HCT116 (cell line): Measurements from ENCODE around the gene GGCT. TPM values are rescaled to one million over a fixed set of nuclear protein-coding genes. Genes with fewer than 3 reads are reported as not detected.

Source experiments
- ATAC-seq: fragments of 200-7000 bp; cut with Tn5 transposase; 2 replicates; pipeline ENCODE4 v1.9.1; 2020; ENCODE audit warnings: mild to moderate bottlenecking, moderate library complexity
- BruUV-seq: library from RNA; stranded (reverse); fragments of 400-500 nt; replicated peaks from 2 replicates; lab custom pipeline; 2021; lab: Mats Ljungman, UMichigan
- CTCF ChIA-PET: fragments of 300-600 bp; sonication (Branson Sonifier 250); formaldehyde crosslinking; loops from one replicate; lab custom pipeline; 2021; ENCODE audit warnings: antibody characterized with exemption; lab: Charles Lee
- POLR2A ChIA-PET: fragments of 300-600, 350-600 bp; sonication (Branson Sonifier 250); formaldehyde crosslinking; loops from one replicate; lab custom pipeline; 2021; ENCODE audit warnings: antibody characterized with exemption; lab: Charles Lee
- RAD21 ChIA-PET, 2 experiments: fragments of 300-600 bp; sonication (Branson Sonifier 250); formaldehyde crosslinking; loops; one replicate each; lab custom pipeline; 2023; ENCODE audit warnings: low total read pairs in 2 of 2; ENCODE audit not compliant: uncharacterized antibody in 2 of 2, unreplicated experiment in 2 of 2, low non-redundant PET in 1 of 2; lab: Charles Lee
- DNase-seq: peaks from one replicate; pipeline ENCODE4 v3.0.0-alpha.2; 2010; ENCODE audit warnings: low read depth, low spot score
- H2AFZ ChIP-seq: fragments of 200-600 bp; shearing (Covaris generic), sonication (generic); 2 replicates; pipeline ENCODE4 v1.6.1; 2017; ENCODE audit warnings: low read depth, mixed run types, mixed read lengths, antibody characterized with exemption, low read length; ENCODE audit not compliant: poor library complexity, severe bottlenecking
- H3K27ac ChIP-seq: 2 replicates; pipeline ENCODE4 v1.5.1; 2012; ENCODE audit warnings: low read depth, low read length
- H3K27me3 ChIP-seq: fragments of 200-600 bp; sonication (generic); 2 replicates; pipeline ENCODE4 v1.6.1; 2016; ENCODE audit warnings: mixed run types, low read length, mixed read lengths; ENCODE audit not compliant: insufficient read depth
- H3K36me3 ChIP-seq, 2 experiments: fragments of 200-500 bp in 1 of 2; fragments of 200-600 bp in 1 of 2; sonication (Bioruptor generic) in 1 of 2; sonication (generic) in 1 of 2; 2 replicates each; pipeline versions ENCODE4 v1.5.1 to v1.6.1; 2014 to 2016; ENCODE audit warnings: low read length in 2 of 2, inconsistent platforms in 1 of 2, mixed read lengths in 1 of 2, mixed run types in 1 of 2; ENCODE audit not compliant: insufficient read depth in 2 of 2, control insufficient read depth in 1 of 2
- H3K4me1 ChIP-seq, 2 experiments: fragments of 200-600 bp in 1 of 2; sonication (generic) in 1 of 2; 2 replicates each; pipeline versions ENCODE4 v1.5.1 to v1.6.1; 2012 to 2017; ENCODE audit warnings: low read length in 2 of 2, inconsistent platforms in 1 of 2, mild to moderate bottlenecking in 1 of 2, mixed read lengths in 1 of 2, mixed run types in 1 of 2, moderate library complexity in 1 of 2; ENCODE audit not compliant: insufficient read depth in 2 of 2, control insufficient read depth in 1 of 2
- H3K4me2 ChIP-seq: fragments of 200-600 bp; sonication (generic); 2 replicates; pipeline ENCODE4 v1.6.1; 2017; ENCODE audit warnings: mixed run types, low read length, mixed read lengths
- H3K4me3 ChIP-seq, 2 experiments: fragments of 200-600 bp in 1 of 2; sonication (generic) in 1 of 2; replicated peaks in 1 of 2; 2 replicates each; pipeline ENCODE4 v1.5.1; 2011 to 2016; ENCODE audit warnings: low read length in 2 of 2, control low read depth in 1 of 2, low read depth in 1 of 2, mild to moderate bottlenecking in 1 of 2, mixed read lengths in 1 of 2, mixed run types in 1 of 2
- H3K79me2 ChIP-seq: fragments of 200-600 bp; sonication (generic); 2 replicates; pipeline ENCODE4 v1.6.1; 2017; ENCODE audit warnings: mild to moderate bottlenecking, mixed run types, low read length, moderate library complexity, mixed read lengths; ENCODE audit not compliant: insufficient read depth
- H3K9ac ChIP-seq: fragments of 200-600 bp; sonication (generic); 2 replicates; pipeline ENCODE4 v1.6.1; 2016; ENCODE audit warnings: low read length, mixed read lengths
- H3K9me2 ChIP-seq: fragments of 200-600 bp; sonication (generic), shearing (Covaris generic); 2 replicates; pipeline ENCODE4 v1.6.1; 2017; ENCODE audit warnings: mixed run types, mild to moderate bottlenecking, moderate library complexity; ENCODE audit not compliant: insufficient read depth
- H3K9me3 ChIP-seq, 2 experiments: fragments of 200-500 bp in 1 of 2; fragments of 200-600 bp in 1 of 2; sonication (Bioruptor generic) in 1 of 2; sonication (generic) in 1 of 2; 2 replicates each; pipeline ENCODE4 v1.6.1; 2014 to 2017; ENCODE audit warnings: low read length in 2 of 2, mixed read lengths in 2 of 2, inconsistent platforms in 1 of 2, low read depth in 1 of 2, mild to moderate bottlenecking in 1 of 2, mixed run types in 1 of 2, moderate library complexity in 1 of 2; ENCODE audit not compliant: control insufficient read depth in 1 of 2, insufficient read depth in 1 of 2
- H4K20me1 ChIP-seq: fragments of 200-600 bp; sonication (generic), shearing (Covaris generic); 2 replicates; pipeline ENCODE4 v1.6.1; 2017; ENCODE audit warnings: mixed run types, mild to moderate bottlenecking, moderate library complexity; ENCODE audit not compliant: insufficient read depth
- ATF3 ChIP-seq: IDR thresholded peaks from 2 replicates; pipeline ENCODE4 v1.6.1; 2012
- CBX3 ChIP-seq: IDR thresholded peaks from 2 replicates; pipeline ENCODE4 v1.6.1; 2012; ENCODE audit warnings: low read depth
- ELF1 ChIP-seq: IDR thresholded peaks from 2 replicates; pipeline ENCODE4 v1.6.1; 2012; ENCODE audit warnings: low read depth, borderline replicate concordance
- EZH2phosphoT487 ChIP-seq: fragments of 200-600 bp; IDR thresholded peaks from 2 replicates; pipeline ENCODE4 v1.6.1; 2018; ENCODE audit warnings: antibody characterized with exemption, borderline replicate concordance
- MAX ChIP-seq: IDR thresholded peaks from 2 replicates; pipeline ENCODE4 v1.6.1; 2012
- REST ChIP-seq: IDR thresholded peaks from 2 replicates; pipeline ENCODE4 v1.6.1; 2012; ENCODE audit warnings: low read depth
- SP1 ChIP-seq: IDR thresholded peaks from 2 replicates; pipeline ENCODE4 v1.6.1; 2012; ENCODE audit warnings: low read depth
- TCF7L2 ChIP-seq: IDR thresholded peaks from 2 replicates; pipeline ENCODE4 v1.7.0; 2011; ENCODE audit warnings: borderline replicate concordance, inconsistent platforms; ENCODE audit not compliant: insufficient read depth, insufficient read length; ENCODE audit errors: extremely low read depth
- ZBTB33 ChIP-seq: IDR thresholded peaks from 2 replicates; pipeline ENCODE4 v1.6.1; 2011; ENCODE audit warnings: mild to moderate bottlenecking, low read length, moderate library complexity; ENCODE audit not compliant: insufficient replicate concordance; ENCODE audit errors: extremely low read depth
- intact Hi-C: fragments of 100-400 bp; cut with micrococcal nuclease; formaldehyde crosslinking; loops from 2 replicates; pipeline ENCODE4 v1.10.0; 2022
- total RNA-seq: library from RNA; stranded (reverse); gene quantifications from one replicate; pipeline ENCODE4 v1.2.1, GENCODE V29; 2021; ENCODE audit not compliant: unreplicated experiment

GGCT gene
- total RNA-seq, 1 experiment from 2014 or later, result 60.6 TPM

GRCh38 chr7:30463405-30464145 is 41.1 kb downstream of the GGCT start:
- H3K9me3 ChIP-seq, result no peaks in the 10 kb centered on the region
- no peak overlapping the region for H2AFZ ChIP-seq
- POLR2A ChIA-PET, result no interaction called here
- H3K9ac ChIP-seq, result no peak overlapping the region
- H4K20me1 ChIP-seq, result no peaks in the 10 kb centered on the region
- no peaks in the 10 kb centered on the region for H3K27me3 ChIP-seq
- CTCF ChIA-PET, result no interaction called here
- TF ChIP-seq ZBTB33, result no peak
- no peak for TF ChIP-seq CBX3
- TF ChIP-seq, all 23 proteins: peak for 0
- H3K4me3 ChIP-seq, result no peak overlapping the region
- H3K27ac ChIP-seq, result no peak overlapping the region
- no peaks in the 10 kb centered on the region for H3K36me3 ChIP-seq
- no peaks in the 10 kb centered on the region for H3K4me1 ChIP-seq
- no peak overlapping the region for H3K4me2 ChIP-seq
- BruUV-seq, result no TSS peak
- DNase-seq (no peak), ATAC-seq (no peak)
- no peaks in the 10 kb centered on the region for H3K9me2 ChIP-seq
- intact Hi-C loops, result no loop called here
- RAD21 ChIA-PET, result no interaction called here
- H3K79me2 ChIP-seq, result peaks cover 5% of the 10 kb centered on the region; the same call in 1 of the 2 replicates

GRCh38 chr7:30462179-30462578 is 42.5 kb downstream of the GGCT start:
- no peaks in the 10 kb centered on the region for H4K20me1 ChIP-seq
- no peaks in the 10 kb centered on the region for H3K9me2 ChIP-seq
- CTCF ChIA-PET, result no interaction called here
- H2AFZ ChIP-seq, result no peak overlapping the region
- H3K36me3 ChIP-seq, result no peaks in the 10 kb centered on the region
- H3K27ac ChIP-seq, result no peak overlapping the region
- no peaks in the 10 kb centered on the region for H3K27me3 ChIP-seq
- no peak for ATAC-seq
- no peaks in the 10 kb centered on the region for H3K4me1 ChIP-seq
- POLR2A ChIA-PET, result no interaction called here
- no peak overlapping the region for H3K4me3 ChIP-seq
- H3K4me2 ChIP-seq, result no peak overlapping the region
- no peak for DNase-seq
- no TSS peak for BruUV-seq
- intact Hi-C loops, result no loop called here
- no peak overlapping the region for H3K9ac ChIP-seq
- peaks cover 2% of the 10 kb centered on the region; the same call in 1 of the 2 replicates for H3K79me2 ChIP-seq
- RAD21 ChIA-PET, result no interaction called here
- no peaks in the 10 kb centered on the region for H3K9me3 ChIP-seq
- TF ChIP-seq ZBTB33 (no peak), SP1 (no peak), ATF3 (no peak), ELF1 (no peak), MAX (no peak), TCF7L2 (no peak), EZH2phosphoT487 (no peak), REST (no peak)
